ENCODE results near the gene POGLUT2. TPM values are rescaled to one million over a fixed set of nuclear protein-coding genes. Genes with fewer than 3 reads are reported as not detected.

Gene POGLUT2
- total and polyA plus RNA-seq, 2 donors (not counting 3 experiments of a cell fraction or from before 2014, with no cell fraction given) = 17.9 to 22.5 TPM

DNA sequence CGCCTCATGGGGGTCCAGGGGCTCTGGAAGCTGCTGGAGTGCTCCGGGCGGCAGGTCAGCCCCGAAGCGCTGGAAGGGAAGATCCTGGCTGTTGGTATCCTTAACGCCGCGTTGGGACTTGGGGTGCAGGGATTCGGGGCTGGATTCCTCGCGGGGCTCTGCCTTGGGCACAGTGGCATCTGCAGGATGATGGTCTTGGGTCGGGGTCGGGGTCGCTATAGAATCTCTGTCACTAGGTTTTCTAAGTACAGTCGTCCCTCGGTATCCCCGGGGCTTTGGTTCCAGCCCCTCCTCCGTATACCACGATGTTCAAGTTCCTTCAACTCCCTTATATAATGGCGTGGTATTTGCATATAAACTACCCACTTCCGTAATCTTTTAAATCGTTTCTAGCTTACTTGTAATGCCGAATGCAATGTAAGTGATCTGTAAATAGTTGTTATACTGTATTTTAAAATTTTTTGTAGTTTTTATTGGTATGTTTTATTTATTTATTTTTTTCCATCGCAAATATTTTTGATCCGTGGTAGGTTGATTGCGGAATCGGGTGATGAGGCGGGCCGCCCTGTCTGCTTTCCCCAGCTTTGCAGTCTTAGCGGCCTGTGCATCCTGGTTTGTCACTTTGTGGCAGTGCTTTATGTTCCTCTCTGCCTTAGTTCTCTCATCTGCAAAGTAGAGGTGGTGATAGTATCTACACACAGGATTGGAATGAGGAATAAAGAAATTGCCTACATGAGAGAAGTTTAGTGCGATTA lies 47.7 kb upstream of the POGLUT2 start:
- ChIA-PET POLR2A (interaction anchor here (1.4 kb wide), 1 partner anchor 250 kb away, joined by 5 read pairs; the partner anchor contains the start of gene TPP2), CTCF (interaction anchor here (0.8 to 2.4 kb wide), 13 partner anchors 10 to 904 kb away, joined by 3 to 19 read pairs (median 10); partner anchors contain the start of genes BIVM, POGLUT2, TEX30 and TPP2)
- BruUV-seq (replicated peaks) = TSS peak; percentile 51
- Histone ChIP-seq H4K20me1 (replicated peaks; ENCODE audit: control insufficient read depth, extremely low read depth, insufficient read depth, low read length) (no peaks in the 10 kb centered on the region), H3K4me2 (ENCODE audit: insufficient read depth, low read length) (peak overlapping the region; percentile 92), H3K79me2 (ENCODE audit: control insufficient read depth, insufficient read depth, low read length) (peaks cover 19% of the 10 kb centered on the region), H3K27me3 (ENCODE audit: control insufficient read depth in 2 of 2, insufficient read depth in 2 of 2, low read length in 2 of 2) (no peaks in the 10 kb centered on the region), H3K4me3 (replicated peaks in 1 of 3; ENCODE audit: insufficient read depth in 1 of 3, low read depth in 1 of 3, low read length in 3 of 3) (peak overlapping the region; percentile 75 to 97 (median 87)), H3K9me1 (replicated peaks; ENCODE audit: control insufficient read depth, extremely low read depth, insufficient read depth, low read length) (no peaks in the 10 kb centered on the region), H3K9me3 (replicated peaks; ENCODE audit: control insufficient read depth, insufficient read depth, low read length) (no peaks in the 10 kb centered on the region), H3K27ac (ENCODE audit: insufficient read depth, low read depth, low read length) (peak overlapping the region; percentile 78), H3K9ac (replicated peaks; ENCODE audit: extremely low read depth, insufficient read depth, low read length) (peak overlapping the region; percentile 83), H2AFZ (ENCODE audit: low read depth, low read length) (peak overlapping the region; percentile 82), H3K36me3 (ENCODE audit: control insufficient read depth in 2 of 2, extremely low read depth in 1 of 2, insufficient read depth in 2 of 2, low read length in 2 of 2) (no peaks in the 10 kb centered on the region), H3K4me1 (ENCODE audit: control insufficient read depth, extremely low read depth, insufficient read depth, low read length) (peaks cover 7% of the 10 kb centered on the region)
- dilution Hi-C loops (cut with MboI; ENCODE audit: extremely low pct_ligation_motif_present, low sequenced_read_pairs) (no loop called here), intact Hi-C loops (cut with micrococcal nuclease) (loop anchor here (1.0 to 10.0 kb wide), 10 partner anchors 73 to 1392 kb away; partner anchors contain the start of genes ITGBL1 and TEX30)
- TF ChIP-seq JUN (IDR thresholded peaks at IDR 0.05; ENCODE audit: borderline replicate concordance, insufficient read depth, insufficient read length, low read depth) (no peak), POLR2AphosphoS5 (IDR thresholded peaks at IDR 0.05; ENCODE audit: insufficient read depth, low read depth, low read length) (no peak), CTCF (IDR thresholded peaks at IDR 0.05; ENCODE audit: extremely low read depth in 1 of 2, insufficient read depth in 1 of 2, low read depth in 1 of 2, low read length in 2 of 2) (no peak), GATA2 (IDR thresholded peaks at IDR 0.05; ENCODE audit: insufficient read depth, insufficient read length, low read depth, low read length) (no peak), POLR2A (IDR thresholded peaks at IDR 0.05; ENCODE audit: low read depth, low read length) (no peak), FOS (IDR thresholded peaks at IDR 0.05; ENCODE audit: borderline replicate concordance, insufficient read depth, low read length) (no peak), MYC (IDR thresholded peaks at IDR 0.05; ENCODE audit: low read depth, low read length) (no peak), EZH2 (IDR thresholded peaks at IDR 0.05; ENCODE audit: borderline replicate concordance, low read depth, low read length, severe bottlenecking) (no peak)
- TF ChIP-seq, protein P1, sequence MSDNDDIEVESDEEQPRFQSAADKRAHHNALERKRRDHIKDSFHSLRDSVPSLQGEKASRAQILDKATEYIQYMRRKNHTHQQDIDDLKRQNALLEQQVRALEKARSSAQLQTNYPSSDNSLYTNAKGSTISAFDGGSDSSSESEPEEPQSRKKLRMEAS (IDR thresholded peaks at IDR 0.05; ENCODE audit: insufficient read depth, insufficient read length) = no peak
- DNase-seq (ENCODE audit: low read depth, low spot score) = peak; percentile 62
- no peak for FAIRE-seq
